ENCODE results near the gene CATSPER4.
A peak's percentile ranks its signal among the peaks of the same experiment; 100 is the strongest.

Gene CATSPER4

DNA sequence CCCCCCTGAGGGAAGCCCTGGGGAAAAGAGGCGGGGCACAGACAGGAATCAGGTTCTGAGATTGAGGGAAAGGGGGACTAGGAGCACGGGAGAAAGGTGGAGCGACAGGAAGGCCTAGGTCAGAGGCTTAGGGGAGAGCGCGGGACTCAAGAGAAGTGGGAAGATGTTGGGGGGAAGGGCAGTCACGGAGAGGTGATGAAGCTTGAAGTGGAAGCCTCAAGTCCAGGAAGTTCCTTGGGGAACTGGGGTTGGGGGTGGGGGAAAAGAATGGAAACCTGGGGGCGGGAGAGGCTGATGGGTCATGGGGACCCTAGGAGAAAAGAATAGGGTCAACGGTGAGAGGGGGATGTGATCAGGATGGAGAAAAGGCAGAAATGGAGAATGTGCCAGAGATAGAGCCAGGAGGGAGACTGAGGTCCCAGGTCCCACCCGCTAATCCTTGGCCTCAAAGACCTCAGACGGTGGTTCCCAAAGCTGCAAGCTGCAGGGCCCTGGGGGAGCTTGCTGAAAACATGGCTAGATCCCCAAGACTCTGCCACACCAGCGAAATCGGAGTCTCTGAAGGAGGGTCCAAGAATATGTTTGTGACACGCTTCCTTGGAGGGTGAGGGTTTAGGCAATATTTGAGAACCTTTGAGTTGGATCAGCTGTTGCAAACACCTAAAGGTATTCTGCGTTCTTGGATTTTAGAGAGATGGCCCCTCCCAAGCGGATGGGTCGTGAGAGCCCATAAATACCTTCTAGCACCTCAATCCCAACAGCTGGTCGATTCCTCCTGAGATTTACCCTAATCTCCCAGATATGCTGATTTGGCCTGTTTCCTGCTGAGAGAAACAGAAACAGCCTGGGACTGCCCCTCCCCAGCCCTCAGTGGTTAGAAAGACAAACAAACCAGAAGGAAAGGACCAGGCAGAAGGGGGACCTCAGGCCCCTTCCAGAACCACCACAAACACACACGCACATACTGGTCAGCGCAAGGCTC, 25.2 kb upstream of the CATSPER4 start:
- DNase-seq (ENCODE audit: low read depth): no peak

DNA sequence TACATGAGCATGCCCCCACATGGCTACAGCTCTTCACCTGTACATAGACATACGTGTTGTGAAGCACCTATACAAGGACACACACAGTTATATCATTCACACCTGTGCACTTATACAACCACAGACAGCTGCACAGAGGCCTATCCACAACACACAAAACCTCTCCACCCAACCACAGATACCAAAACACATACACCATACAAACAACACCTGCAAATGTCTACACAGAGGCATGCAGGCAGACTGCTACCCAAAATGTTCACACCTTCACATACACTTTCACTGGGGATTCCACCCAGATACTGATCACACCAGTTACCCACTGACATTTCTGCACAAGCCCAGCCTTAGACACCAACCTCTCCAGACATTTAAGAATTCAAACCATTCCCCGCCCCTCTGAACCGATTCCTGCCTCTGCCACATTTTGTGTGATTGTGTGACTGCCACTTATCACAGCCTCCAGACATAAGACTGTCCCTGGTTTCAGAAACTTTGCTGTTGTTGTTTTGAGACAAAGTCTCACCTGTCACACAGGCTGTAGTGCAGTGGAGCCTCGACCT, 23.6 kb upstream of the CATSPER4 start:
- no peak for DNase-seq (ENCODE audit: low read depth)

DNA sequence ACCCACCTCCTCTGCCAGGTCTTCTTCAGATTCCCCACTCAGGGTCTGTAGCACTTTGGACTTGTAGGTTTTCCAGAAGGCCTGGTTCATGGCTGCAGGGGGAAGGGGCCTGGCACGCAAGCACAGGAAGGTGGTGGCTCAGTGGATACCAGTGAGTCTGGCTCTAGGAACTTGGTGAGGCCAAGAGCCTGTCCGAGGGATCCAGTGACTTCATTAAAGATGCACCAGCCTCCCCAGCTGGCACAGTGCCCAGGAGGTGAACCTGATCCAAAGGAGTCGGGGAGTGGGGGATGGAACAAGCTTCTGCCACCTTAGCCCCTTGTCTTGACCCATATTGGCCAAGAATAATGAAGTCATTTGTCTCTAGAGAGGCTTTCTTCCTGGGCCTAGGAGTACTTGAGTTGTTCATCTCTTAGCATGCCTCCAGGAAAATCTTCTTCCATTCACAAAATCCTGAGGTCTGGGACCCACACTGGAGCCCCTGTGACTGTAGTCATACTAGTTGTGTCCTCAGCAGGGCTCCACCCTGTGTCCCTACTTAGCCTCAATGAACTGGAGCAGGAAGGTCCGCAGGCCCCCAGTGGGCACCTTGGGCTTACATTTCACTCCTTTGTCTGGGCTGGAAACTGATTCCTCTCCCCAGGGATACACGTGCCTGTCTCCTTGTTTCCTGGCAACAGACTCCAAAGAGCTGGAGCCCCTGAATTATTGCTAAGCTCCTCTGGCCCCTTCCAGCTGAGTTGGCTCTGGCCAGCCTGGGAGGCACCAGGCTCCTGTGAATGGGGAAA, 21.8 kb upstream of the CATSPER4 start, which contains the start of gene C1orf232:
Gene C1orf232, minus strand, starts transcription at position 554 of the 788 bp plus-strand sequence. Its CDS starts 464 bp downstream, at position 90.
- DNase-seq (ENCODE audit: low read depth): no peak

DNA sequence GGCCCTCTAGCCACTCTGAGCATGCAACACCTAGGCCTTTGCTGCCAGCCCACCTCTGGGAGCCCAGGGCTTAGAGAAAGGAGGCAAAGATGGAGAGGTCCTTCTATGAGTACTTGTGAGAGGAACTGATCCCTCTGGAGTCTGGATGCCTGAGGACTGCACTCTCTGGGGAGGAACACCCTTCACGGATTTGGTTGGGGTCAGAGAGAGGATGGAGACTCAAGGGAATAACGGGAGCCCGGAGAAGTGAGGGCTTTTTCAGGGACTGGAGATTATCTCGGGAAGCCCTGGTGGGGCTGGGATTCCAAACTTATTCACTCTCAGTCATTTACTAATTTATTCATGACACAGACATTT, 21.2 kb upstream of the CATSPER4 start:
- no peak for DNase-seq (ENCODE audit: low read depth)

DNA sequence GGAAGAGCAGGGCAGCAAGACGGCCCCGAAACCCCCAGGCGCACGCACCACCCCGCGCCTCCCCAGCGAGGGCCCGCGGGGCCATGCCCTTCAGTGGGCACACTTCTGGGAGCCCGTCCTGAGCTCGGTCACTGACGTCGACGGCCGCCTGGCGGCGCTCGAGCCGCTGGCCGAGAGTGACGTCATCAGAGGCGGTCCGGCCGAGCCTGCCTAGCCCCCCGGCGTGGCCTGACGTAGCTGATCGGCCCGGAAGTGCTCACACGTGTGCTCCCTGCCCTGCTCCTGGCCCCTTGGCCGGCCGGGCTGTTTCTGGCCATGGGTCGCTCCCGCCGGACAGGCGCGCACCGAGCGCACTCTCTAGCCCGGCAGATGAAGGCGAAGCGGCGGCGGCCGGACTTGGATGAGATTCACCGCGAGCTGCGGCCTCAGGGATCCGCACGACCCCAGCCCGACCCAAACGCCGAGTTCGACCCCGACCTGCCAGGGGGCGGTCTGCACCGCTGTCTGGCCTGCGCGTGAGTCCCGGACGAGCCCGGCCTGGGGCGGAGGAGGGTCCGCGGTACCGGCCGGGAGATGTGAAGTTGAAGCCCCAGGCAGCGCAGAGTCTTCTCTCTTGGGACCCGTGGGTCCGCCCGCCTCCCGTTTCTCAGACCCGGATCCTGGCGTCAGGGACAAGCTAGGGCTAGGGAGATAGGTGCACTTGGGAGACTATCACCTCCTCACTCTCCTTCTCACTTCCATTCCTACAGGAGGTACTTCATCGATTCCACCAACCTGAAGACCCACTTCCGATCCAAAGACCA, 20.5 kb upstream of the CATSPER4 start, which contains the start of gene ZNF593:
Gene ZNF593, plus strand, starts transcription at position 240 of the 803 bp plus-strand sequence. Its CDS starts 76 bp downstream, at position 316.
- DNase-seq (ENCODE audit: low read depth): peak; percentile 78

DNA sequence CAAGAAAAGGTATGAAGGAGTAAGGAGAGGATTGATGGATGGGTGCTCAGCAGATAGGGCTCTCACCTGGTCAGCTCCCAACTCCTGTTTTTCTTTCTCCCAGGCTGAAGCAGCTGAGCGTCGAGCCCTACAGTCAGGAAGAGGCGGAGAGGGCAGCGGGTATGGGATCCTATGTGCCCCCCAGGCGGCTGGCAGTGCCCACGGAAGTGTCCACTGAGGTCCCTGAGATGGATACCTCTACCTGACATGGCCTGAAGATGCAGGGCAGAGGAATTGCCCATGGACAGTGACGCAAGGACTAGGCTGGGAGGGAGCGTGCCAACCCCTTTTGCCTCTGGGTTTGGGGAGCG, 20.0 kb upstream of the CATSPER4 start:
- no peak for DNase-seq (ENCODE audit: low read depth)

DNA sequence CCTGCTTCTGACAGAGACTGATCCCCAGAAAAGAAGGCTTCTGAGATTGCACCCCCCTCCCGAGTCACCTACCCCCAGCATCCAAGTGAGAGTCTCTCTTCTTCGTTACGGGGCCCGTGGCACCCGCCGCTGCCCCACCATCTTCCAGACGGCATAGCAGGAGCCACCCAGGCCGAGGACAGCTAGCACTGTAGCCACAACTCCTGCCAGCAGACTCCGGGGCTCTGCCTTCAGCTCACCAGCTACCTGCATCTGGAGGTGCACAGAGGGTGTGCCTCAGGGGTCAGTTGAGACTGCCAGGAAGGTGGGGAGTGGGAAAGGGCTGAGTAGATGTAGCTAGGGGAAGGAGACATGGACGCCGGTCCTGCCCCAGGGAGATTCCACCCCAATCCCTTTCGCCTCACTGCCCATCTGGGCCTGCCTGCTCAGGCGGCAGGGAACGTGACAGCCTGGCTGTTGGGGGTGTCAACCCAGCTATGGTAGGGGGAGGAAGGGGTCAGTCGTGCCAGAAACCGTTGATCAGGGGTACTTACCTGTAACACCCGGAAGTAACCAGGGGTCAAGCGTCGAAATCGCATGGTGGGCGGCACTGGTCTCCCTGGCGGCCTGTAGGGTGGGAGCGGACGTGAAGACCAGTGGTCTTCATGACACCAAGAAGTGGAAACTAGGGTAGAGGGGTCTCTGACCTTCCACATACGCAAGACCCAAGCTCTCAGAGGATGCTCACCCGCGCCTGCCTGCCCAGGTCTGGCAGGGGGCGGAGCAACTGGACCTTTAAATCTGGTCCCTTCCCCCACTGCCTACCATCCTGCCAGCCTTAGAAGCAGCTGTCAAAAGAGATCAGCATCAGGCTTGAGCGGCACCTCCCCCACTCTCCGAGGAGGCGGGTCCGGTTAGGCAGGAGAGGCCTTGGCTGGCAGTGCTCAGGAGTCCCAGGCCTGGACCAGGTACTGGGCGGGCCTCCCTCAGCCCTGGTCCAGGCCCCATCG, 19.0 kb upstream of the CATSPER4 start, which contains the start of gene ZNF593OS:
Gene ZNF593OS, minus strand, starts transcription at position 749 of the 989 bp plus-strand sequence. Its CDS starts 171 bp downstream, at position 578.
- no peak for DNase-seq (ENCODE audit: low read depth)

DNA sequence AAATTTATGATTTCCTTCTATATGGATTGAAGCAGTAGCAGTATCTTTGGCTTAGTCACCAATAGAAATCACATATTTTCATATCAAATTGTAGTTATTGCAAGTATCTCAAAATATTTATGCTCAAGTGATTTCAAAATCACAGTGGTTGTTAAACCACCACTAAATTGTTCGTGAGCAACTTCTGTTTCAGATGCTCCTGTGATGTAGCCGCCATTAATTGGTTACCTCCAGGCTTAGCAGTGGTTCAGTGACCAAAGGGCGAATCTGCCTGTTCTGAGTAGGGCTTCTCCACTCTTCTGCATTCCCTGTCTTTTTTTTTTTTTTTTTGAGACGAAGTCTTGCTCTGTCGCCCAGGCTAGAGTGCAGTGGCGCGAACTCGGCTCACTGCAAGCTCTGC, 15.1 kb upstream of the CATSPER4 start:
- DNase-seq (ENCODE audit: low read depth): no peak

DNA sequence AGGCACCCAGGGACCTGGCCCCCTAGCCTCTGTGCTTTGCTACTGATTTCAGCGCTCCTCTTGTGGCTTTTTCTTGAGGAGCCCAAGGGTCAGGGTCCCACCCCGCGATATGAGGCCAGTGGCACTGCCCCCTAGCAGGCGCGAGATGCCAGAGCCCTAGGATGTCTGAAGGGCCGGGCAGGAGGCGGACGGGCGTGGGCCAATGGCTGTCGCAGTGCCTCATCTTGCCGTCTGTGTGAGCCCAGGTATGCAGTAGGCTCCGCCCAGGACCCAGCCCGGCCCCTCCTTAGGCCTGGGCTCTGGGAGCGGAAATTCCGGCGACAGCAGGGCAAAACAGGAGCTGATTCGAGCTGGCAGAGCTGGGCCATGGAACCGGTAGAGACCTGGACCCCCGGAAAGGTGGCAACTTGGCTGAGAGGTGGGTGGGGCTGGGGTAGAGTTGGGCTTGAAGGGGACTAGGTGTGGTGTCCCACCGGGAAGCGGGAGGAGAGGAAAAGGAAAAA, 13.2 kb upstream of the CATSPER4 start, which contains the start of gene CNKSR1:
Gene CNKSR1, plus strand, starts transcription at position 310 of the 503 bp plus-strand sequence. Its CDS starts 57 bp downstream, at position 367.
- no peak for DNase-seq (ENCODE audit: low read depth)

DNA sequence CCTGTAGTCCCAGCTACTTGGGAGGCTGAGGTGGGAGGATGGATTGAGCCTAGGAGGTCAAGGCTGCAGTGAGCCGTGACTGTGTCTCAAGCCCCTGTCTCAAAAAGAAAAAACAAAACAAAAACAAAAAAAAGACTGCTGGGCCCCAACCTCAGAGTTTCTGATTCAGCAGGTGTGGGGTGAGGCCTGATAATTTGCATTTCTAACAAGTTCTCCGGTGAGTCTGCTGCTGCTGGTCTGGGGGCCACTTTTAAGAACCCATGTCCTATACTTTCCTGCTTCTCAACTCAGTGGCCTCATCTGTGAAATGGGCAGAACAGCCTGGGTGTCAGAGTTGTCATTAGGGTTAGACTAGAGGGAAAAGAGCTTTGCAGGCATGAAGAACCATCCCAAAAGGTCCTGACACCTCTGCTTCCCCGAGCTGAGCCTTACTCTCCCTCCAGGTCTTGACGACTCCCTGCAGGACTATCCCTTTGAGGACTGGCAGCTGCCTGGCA, 10.3 kb upstream of the CATSPER4 start:
- DNase-seq (ENCODE audit: low read depth): no peak

DNA sequence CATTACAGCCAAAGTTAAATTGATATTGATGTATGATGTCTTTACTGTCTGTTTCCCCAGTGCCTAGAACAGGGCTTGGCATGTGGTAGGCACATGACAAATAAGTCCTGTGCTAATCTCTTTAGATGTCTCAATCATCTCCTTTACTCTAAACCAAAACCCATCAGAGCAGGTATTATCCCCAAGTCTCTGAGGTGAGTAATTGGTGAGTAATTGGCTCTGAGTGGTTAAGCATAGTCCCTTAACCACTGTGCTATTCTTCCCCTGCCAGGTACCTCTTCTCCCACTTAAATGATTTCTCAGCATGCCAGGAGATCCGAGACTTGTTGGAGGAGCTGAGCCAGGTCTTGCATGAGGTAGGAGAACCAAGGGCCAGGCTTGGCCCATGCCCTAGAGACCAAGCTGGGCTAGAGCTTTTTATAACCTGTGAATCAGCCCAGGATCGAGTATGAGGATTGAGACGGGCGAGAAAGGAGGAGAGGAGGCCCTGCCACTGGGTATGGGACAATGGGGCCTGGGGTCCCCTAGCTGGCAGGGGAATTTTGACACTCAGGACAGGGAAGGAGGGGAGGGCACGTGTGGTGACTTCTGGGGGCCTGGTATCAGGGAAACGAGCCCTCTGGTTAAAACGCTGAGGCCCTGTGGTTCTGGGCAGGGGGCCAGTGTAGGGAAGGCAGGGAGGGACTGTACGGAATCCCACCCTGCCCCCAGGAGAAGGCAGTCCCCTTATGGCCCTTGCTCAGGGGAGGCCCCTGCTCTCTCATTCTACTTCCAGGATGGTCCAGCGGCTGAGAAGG, 8.6 kb upstream of the CATSPER4 start:
- no peak for DNase-seq (ENCODE audit: low read depth)

DNA sequence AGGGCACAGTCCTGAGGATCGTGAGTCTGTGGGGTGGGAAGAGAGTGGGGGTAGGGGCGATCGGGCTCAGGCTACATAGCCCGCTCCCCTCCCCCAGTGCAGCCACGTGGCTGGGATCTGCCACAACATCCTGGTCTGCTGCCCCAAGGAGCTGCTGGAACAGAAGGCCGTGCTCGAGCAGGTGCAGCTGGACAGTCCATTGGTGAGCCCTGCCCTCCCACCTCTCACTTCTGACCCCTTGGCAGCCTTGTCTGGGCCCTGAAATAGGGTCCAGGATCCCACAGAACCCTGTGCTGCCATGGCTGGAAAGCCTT, 8.1 kb upstream of the CATSPER4 start:
- no peak for DNase-seq (ENCODE audit: low read depth)

DNA sequence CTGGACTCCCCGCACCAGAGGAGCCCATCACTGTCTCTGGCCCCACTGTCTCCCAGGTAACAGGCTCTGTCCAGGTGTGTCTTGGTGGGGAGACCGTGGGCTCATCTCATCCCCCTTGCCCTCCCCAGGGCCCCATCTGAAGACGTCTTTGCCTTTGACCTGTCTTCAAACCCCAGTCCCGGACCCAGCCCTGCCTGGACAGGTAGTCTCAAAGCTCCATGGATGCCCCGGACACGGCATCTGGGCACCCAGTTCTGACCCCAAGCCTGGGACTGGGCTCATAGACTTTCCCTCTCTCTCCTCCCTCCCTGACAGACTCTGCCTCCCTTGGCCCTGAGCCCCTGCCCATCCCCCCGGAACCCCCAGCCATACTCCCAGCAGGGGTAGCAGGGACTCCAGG, 6.3 kb upstream of the CATSPER4 start:
- DNase-seq (ENCODE audit: low read depth): no peak

DNA sequence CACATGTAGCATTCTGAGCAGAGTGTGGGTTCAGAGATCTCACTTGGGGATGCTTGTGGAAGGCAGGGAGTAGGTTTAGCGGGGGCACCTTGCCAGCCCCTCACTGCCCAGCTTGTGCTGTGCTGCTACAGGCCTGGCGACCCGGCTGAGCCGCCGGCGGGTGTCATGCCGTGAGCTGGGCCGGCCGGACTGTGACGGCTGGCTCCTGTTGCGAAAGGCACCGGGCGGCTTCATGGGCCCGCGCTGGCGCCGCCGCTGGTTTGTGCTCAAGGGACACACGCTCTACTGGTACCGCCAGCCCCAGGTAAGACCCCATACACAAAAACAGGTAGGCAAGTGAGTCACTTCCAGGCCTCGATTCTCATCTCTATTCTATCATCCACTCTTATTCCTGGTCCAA, 5.5 kb upstream of the CATSPER4 start:
- no peak for DNase-seq (ENCODE audit: low read depth)

DNA sequence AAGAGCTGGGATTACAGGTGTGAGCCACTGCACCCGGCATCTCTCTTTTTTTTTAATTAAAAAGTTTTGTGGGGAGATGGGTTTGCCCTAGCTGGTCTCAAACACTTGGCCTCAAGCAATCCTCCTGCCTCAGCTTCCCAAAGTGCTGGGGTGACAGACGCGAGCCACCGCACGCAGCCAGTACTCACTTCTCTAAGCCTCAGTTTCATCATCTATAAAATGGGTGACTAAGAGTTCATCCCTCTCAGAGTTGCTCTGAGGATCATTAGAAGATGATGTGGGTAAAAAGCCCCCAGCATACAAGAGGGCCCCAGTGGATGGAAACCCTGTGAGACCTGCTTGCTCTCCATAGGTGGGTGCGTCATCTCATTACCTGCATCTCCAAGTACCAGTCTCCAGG, 2.5 kb upstream of the CATSPER4 start:
- no peak for DNase-seq (ENCODE audit: low read depth)

DNA sequence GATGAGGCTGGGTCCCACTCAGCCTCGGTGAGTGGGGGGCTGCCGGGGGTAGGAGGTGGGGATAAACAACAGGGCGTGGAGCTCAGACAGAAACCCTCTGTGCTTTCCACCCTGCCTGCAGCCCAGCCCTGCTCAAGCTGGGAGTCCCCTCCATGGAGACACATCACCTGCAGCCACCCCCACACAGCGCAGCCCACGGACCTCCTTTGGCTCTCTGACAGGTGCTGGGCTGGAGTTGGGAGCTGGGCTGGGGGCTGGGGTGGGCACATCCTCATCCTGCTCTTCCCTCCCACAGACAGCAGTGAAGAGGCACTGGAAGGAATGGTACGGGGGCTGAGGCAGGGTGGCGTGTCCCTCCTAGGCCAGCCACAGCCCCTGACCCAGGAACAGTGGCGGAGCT, 1.9 kb upstream of the CATSPER4 start:
- DNase-seq (ENCODE audit: low read depth): no peak

DNA sequence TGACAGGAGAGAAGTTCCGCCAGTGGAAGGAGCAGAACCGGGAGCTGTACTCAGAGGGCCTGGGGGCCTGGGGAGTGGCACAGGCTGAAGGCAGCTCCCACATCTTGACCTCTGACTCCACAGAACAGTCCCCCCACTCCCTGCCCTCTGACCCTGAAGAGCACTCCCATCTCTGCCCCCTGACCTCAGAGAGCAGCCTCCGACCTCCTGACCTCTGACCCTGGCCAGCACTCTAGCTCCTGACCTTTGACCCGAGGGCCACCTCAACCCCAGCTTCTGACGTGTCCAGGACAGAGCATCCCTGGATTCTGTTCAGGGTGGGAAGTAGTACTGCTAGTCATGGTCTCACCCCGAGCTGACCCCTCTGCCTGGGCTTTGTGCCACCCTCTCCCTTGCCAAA, 1.1 kb upstream of the CATSPER4 start:
- no peak for DNase-seq (ENCODE audit: low read depth)

DNA sequence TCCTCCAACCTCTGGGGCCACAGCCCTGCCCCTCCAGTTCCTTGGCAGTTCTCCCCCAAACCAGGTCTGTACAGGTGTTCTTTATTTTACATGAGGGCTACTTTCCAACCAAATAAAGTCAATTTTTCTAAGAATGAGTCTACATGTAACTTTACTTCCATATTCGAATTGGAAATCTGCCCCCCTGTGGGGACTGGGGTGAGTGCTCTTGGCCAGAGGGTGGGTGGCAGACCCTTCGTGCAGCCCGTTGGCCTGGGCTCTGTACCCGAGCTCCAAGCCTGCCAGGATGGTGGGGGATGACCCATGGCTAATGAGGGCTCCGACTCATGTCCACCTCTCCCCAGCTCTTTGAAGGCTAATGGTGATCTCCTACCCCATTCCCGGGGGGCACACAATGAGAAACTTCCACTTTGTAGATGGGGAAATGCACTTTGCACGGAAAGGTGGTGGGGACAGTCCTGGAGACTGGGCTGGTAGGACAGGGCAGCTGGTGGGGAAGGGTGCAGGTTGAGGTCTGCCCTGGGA, 589 bp upstream of the CATSPER4 start:
- no peak for DNase-seq (ENCODE audit: low read depth)

DNA sequence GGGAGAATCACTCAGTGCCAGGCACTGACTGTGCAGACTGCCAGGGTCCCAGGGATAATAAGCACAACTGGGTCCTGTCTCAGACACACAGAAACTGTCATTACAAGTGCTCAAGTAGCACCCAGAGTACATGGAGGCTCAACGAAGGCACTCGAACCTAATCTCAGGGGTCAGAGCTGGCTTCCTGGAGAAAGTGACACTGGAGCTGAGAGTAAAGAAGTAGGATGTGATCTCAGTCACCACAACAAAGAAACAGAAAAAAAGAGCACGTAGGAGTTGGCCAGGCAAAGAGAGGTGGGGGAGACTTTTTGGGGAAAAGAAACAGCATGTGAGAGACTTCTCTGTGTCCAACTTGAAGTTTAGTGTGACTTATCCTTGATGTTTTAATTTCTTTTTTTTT, 1.3 kb downstream of the CATSPER4 start:
- no peak for DNase-seq (ENCODE audit: low read depth)

All from stimulated activated CD8-positive, alpha-beta memory T cell treated with anti-CD3 and anti-CD28 coated beads, Interleukin-7, amount 100 ng/mL, for 24 hours (primary cell).